Raji (cell line): ENCODE measurements around the gene DENND4A.

ENCODE experiments used
- POLR2A ChIP-seq: IDR thresholded peaks from 2 replicates; pipeline ENCODE4 v1.6.1; 2011; ENCODE audit warnings: low read depth, low read length, control low read depth; ENCODE audit not compliant: insufficient read depth

The DENND4A gene

GRCh38 chr15:65612616-65612946 lies 179.5 kb downstream of the DENND4A start:
- no peak for TF ChIP-seq POLR2A

GRCh38 chr15:65611888-65612615 lies 180.0 kb downstream of the DENND4A start:
- TF ChIP-seq POLR2A = no peak

GRCh38 chr15:65610871-65611718 lies 181.0 kb downstream of the DENND4A start, which contains the start of gene INTS14:
Gene INTS14 (minus strand): TSS chr15:65611131. CDS start chr15:65607380, 3,751 bp downstream.
- TF ChIP-seq POLR2A = peak; percentile 96
